Caco-2 (cell line): ENCODE data around the gene PRPH. TPM values are rescaled to one million over a fixed set of nuclear protein-coding genes. Genes with fewer than 3 reads are reported as not detected.
A peak's percentile ranks its signal among the peaks of the same experiment; 100 is the strongest.

Experiments used
- BruUV-seq: library from RNA; stranded (reverse); fragments of 400-500 nt; replicated peaks from 2 replicates; lab custom pipeline; 2021; lab: Mats Ljungman, UMichigan
- CTCF ChIA-PET: fragments of 300-600 bp; sonication (Branson Sonifier 250); formaldehyde crosslinking; loops from one replicate; lab custom pipeline; 2022; ENCODE audit warnings: antibody characterized with exemption; lab: Charles Lee
- POLR2A ChIA-PET: fragments of 300-600 bp; sonication (Branson Sonifier 250); formaldehyde crosslinking; loops from one replicate; lab custom pipeline; 2022; ENCODE audit warnings: antibody characterized with exemption; lab: Charles Lee
- DNase-seq, 2 experiments: peaks; one replicate each; pipeline versions ENCODE4 v3.0.0 to v3.0.0-alpha.2; 2020 to 2022
- H3K27me3 ChIP-seq: replicated peaks from 2 replicates; pipeline ENCODE4 v1.6.0; 2011; ENCODE audit warnings: low read length; ENCODE audit not compliant: control insufficient read depth, insufficient read depth
- H3K36me3 ChIP-seq: 2 replicates; pipeline ENCODE4 v1.5.1; 2011; ENCODE audit warnings: low read length; ENCODE audit not compliant: control insufficient read depth, insufficient read depth
- H3K4me1 ChIP-seq: fragments of 250-450 bp; sonication (Bioruptor Pico); 2 replicates; pipeline ENCODE4 v1.5.1; 2020; ENCODE audit warnings: mild to moderate bottlenecking
- H3K4me3 ChIP-seq: 2 replicates; pipeline ENCODE4 v1.5.1; 2011; ENCODE audit warnings: low read depth, mild to moderate bottlenecking, control low read depth, low read length
- H3K9me3 ChIP-seq: fragments of 250-450 bp; sonication (Bioruptor Pico); 2 replicates; pipeline ENCODE4 v1.5.1; 2020; ENCODE audit warnings: mild to moderate bottlenecking, moderate library complexity
- H3K27ac Mint-ChIP-seq: one replicate; pipeline ENCODE4 v1.8.0; 2022; ENCODE audit warnings: mixed read lengths; ENCODE audit not compliant: unreplicated experiment
- H3K27me3 Mint-ChIP-seq: one replicate; pipeline ENCODE4 v1.8.0; 2022; ENCODE audit warnings: mixed read lengths; ENCODE audit not compliant: insufficient read depth, unreplicated experiment
- H3K36me3 Mint-ChIP-seq: one replicate; pipeline ENCODE4 v1.8.0; 2022; ENCODE audit warnings: mild to moderate bottlenecking, mixed read lengths; ENCODE audit not compliant: insufficient read depth, unreplicated experiment
- H3K4me1 Mint-ChIP-seq: one replicate; pipeline ENCODE4 v1.8.0; 2022; ENCODE audit warnings: low read depth, mixed read lengths; ENCODE audit not compliant: unreplicated experiment
- H3K4me3 Mint-ChIP-seq: one replicate; pipeline ENCODE4 v1.8.0; 2022; ENCODE audit warnings: mild to moderate bottlenecking, moderate library complexity, mixed read lengths; ENCODE audit not compliant: unreplicated experiment
- H3K9me3 Mint-ChIP-seq: one replicate; pipeline ENCODE4 v1.8.0; 2022; ENCODE audit warnings: mixed read lengths; ENCODE audit not compliant: unreplicated experiment
- CTCF ChIP-seq, 2 experiments: fragments of 200-600 bp in 1 of 2; IDR thresholded peaks; 1 replicate in 1 of 2; 2 replicates in 1 of 2; pipeline versions ENCODE4 v1.5.1 to v1.8.0; 2011 to 2022; ENCODE audit warnings: antibody characterized with exemption in 1 of 2, control low read depth in 1 of 2, inconsistent platforms in 1 of 2, low read depth in 1 of 2, low read length in 1 of 2, mild to moderate bottlenecking in 1 of 2, moderate library complexity in 1 of 2; ENCODE audit not compliant: insufficient read depth in 1 of 2, severe bottlenecking in 1 of 2, unreplicated experiment in 1 of 2
- intact Hi-C: fragments of 100-400 bp; cut with micrococcal nuclease; formaldehyde crosslinking; loops from one replicate; pipeline ENCODE4 v1.10.0; 2022; ENCODE audit not compliant: unreplicated experiment
- total RNA-seq: library from RNA; stranded (reverse); gene quantifications from 2 replicates; pipeline ENCODE4 v1.2.3, GENCODE V29; 2022

Gene PRPH
- total RNA-seq, 1 experiment from 2014 or later = 4.9 TPM

GRCh38 chr12:49296836-49297694, 2.1 kb downstream of the PRPH start:
- Mint-ChIP-seq H3K9me3 (no peaks in the 10 kb centered on the region), H3K27ac (no peak overlapping the region), H3K4me1 (peaks cover 22% of the 10 kb centered on the region), H3K27me3 (peaks cover 2% of the 10 kb centered on the region), H3K36me3 (no peaks in the 10 kb centered on the region), H3K4me3 (peak overlapping the region; percentile 79)
- Histone ChIP-seq H3K4me3 (peak overlapping the region; percentile 69), H3K9me3 (no peaks in the 10 kb centered on the region), H3K36me3 (no peaks in the 10 kb centered on the region), H3K27me3 (no peaks in the 10 kb centered on the region), H3K4me1 (0 out of 2 replicates have a peak, but pooled peaks cover 10% of the 10 kb centered on the region)
- intact Hi-C loops = loop anchor here (1.0 to 2.0 kb wide), 4 partner anchors 9 to 50 kb away; partner anchors contain the start of genes DNAJC22, TROAP and TUBA1C
- ChIA-PET CTCF (interaction anchor here (0.5 to 3.1 kb wide), 42 partner anchors 9 to 1921 kb away, joined by 3 to 48 read pairs (median 4); partner anchors contain the start of genes C1QL4, DNAJC22, POU6F1 and RHEBL1), POLR2A (interaction anchor here (0.5 to 1.3 kb wide), 6 partner anchors 26 to 444 kb away, joined by 3 to 20 read pairs (median 6); partner anchors contain the start of genes SPATS2, TMBIM6 and TROAP)
- TF ChIP-seq CTCF (IDR thresholded peaks at IDR 0.05; ENCODE audit: insufficient read depth in 1 of 2, low read depth in 1 of 2, low read length in 1 of 2, severe bottlenecking in 1 of 2, unreplicated experiment in 1 of 2) = peak; percentile 40 to 68
- peak; percentile 88 to 93 for DNase-seq
- no TSS peak for BruUV-seq

GRCh38 chr12:49297695-49298060, 2.7 kb downstream of the PRPH start:
- H3K4me3 ChIP-seq = peak overlapping the region; percentile 69
- ChIA-PET CTCF (interaction anchor here (0.5 to 3.1 kb wide), 32 partner anchors 8 to 787 kb away, joined by 3 to 48 read pairs (median 5); partner anchors contain the start of genes C1QL4, DNAJC22, RHEBL1 and SMARCD1), POLR2A (interaction anchor here (1.1 to 1.3 kb wide), 4 partner anchors 25 to 444 kb away, joined by 4 to 20 read pairs (median 8); partner anchors contain the start of genes SPATS2, TMBIM6 and TROAP)
- intact Hi-C loops = loop anchor here (1.0 to 2.0 kb wide), 4 partner anchors 9 to 49 kb away; partner anchors contain the start of genes DNAJC22, TROAP and TUBA1C
- no peaks in the 10 kb centered on the region for H3K36me3 ChIP-seq
- no peaks in the 10 kb centered on the region for H3K9me3 ChIP-seq
- BruUV-seq = no TSS peak
- 0 out of 2 replicates have a peak, but pooled peaks cover 10% of the 10 kb centered on the region for H3K4me1 ChIP-seq
- peaks cover 2% of the 10 kb centered on the region for H3K27me3 Mint-ChIP-seq
- peaks cover 23% of the 10 kb centered on the region for H3K4me1 Mint-ChIP-seq
- H3K36me3 Mint-ChIP-seq = no peaks in the 10 kb centered on the region
- H3K9me3 Mint-ChIP-seq = no peaks in the 10 kb centered on the region
- peak overlapping the region; percentile 79 for H3K4me3 Mint-ChIP-seq
- no peaks in the 10 kb centered on the region for H3K27me3 ChIP-seq
- TF ChIP-seq CTCF (IDR thresholded peaks at IDR 0.05; ENCODE audit: insufficient read depth in 1 of 2, low read depth in 1 of 2, low read length in 1 of 2, severe bottlenecking in 1 of 2, unreplicated experiment in 1 of 2) = no peak
- DNase-seq = no peak
- no peak overlapping the region for H3K27ac Mint-ChIP-seq

- Histone ChIP-seq H3K36me3 (no peaks in the 10 kb centered on the region), H3K4me1 (0 out of 2 replicates have a peak, but pooled peaks cover 10% of the 10 kb centered on the region), H3K4me3 (no peak overlapping the region), H3K27me3 (no peaks in the 10 kb centered on the region), H3K9me3 (no peaks in the 10 kb centered on the region)
- Mint-ChIP-seq H3K9me3 (no peaks in the 10 kb centered on the region), H3K4me3 (peak overlapping the region; percentile 79), H3K36me3 (no peaks in the 10 kb centered on the region), H3K27me3 (peaks cover 5% of the 10 kb centered on the region), H3K4me1 (peaks cover 23% of the 10 kb centered on the region), H3K27ac (no peak overlapping the region)
- peak in 1 of 2 experiments; percentile 23 for TF ChIP-seq CTCF (IDR thresholded peaks at IDR 0.05; ENCODE audit: insufficient read depth in 1 of 2, low read depth in 1 of 2, low read length in 1 of 2, severe bottlenecking in 1 of 2, unreplicated experiment in 1 of 2)
- intact Hi-C loops = no loop called here
- CTCF ChIA-PET = interaction anchor here (0.6 to 3.0 kb wide), 8 partner anchors 10 to 60 kb away, joined by 3 to 41 read pairs (median 6); partner anchors contain the start of genes C1QL4 and DNAJC22
- DNase-seq = no peak
- POLR2A ChIA-PET = no interaction called here
- no TSS peak for BruUV-seq
Observed at GRCh38 chr12:49298160-49298559, 3.2 kb downstream of the PRPH start.
